GM13976 (cell line): ENCODE results near the gene SESN3.
"Not testable (repeated sequence)": the region's sequence is repeated elsewhere in the genome, so short reads cannot be mapped to it uniquely, and the experiment has no call there.

Source experiments
- DNase-seq: peaks from one replicate; pipeline ENCODE4 v3.0.0; 2012; ENCODE audit warnings: low spot score
- in situ Hi-C: fragments of 300-500 bp; cut with MboI; formaldehyde crosslinking; loops from one replicate; pipeline ENCODE4 v1.12.0; 2022; ENCODE audit warnings: low sequenced_read_pairs, mixed read lengths, inconsistent platforms; ENCODE audit not compliant: unreplicated experiment
- TF ChIP-seq, protein P1 (sequence below): IDR thresholded peaks from 2 replicates; pipeline ENCODE4 v1.5.1; 2012; ENCODE audit warnings: borderline replicate concordance, mild to moderate bottlenecking; ENCODE audit not compliant: insufficient read depth; ENCODE audit errors: extremely low read depth, missing control alignments, control extremely low read depth

Gene SESN3

DNA sequence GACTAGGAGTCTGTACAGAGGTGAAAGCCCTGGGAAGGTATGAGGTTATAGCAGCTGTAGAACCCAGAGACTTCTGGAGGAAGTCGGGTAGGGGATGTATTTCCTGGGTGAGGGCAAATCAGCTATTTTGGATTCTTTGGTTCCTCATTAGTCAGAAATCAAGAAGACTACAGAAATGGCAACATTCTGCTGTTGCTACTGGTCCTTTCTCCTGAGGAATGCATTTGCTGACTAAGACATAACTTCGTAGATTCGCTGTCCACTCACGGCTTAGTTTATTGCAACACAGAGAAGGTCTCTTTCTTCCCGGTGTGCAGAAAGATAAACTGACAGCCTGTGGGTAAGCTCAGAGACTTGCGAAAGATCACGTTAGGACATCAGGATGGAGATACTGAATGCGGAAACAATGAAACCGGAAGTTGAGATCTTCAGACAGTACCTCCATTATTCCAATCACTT is 25.3 kb upstream of the SESN3 start:
- TF ChIP-seq, protein P1, sequence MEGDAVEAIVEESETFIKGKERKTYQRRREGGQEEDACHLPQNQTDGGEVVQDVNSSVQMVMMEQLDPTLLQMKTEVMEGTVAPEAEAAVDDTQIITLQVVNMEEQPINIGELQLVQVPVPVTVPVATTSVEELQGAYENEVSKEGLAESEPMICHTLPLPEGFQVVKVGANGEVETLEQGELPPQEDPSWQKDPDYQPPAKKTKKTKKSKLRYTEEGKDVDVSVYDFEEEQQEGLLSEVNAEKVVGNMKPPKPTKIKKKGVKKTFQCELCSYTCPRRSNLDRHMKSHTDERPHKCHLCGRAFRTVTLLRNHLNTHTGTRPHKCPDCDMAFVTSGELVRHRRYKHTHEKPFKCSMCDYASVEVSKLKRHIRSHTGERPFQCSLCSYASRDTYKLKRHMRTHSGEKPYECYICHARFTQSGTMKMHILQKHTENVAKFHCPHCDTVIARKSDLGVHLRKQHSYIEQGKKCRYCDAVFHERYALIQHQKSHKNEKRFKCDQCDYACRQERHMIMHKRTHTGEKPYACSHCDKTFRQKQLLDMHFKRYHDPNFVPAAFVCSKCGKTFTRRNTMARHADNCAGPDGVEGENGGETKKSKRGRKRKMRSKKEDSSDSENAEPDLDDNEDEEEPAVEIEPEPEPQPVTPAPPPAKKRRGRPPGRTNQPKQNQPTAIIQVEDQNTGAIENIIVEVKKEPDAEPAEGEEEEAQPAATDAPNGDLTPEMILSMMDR, result no peak
- in situ Hi-C loops, result no loop called here
- no peak for DNase-seq

DNA sequence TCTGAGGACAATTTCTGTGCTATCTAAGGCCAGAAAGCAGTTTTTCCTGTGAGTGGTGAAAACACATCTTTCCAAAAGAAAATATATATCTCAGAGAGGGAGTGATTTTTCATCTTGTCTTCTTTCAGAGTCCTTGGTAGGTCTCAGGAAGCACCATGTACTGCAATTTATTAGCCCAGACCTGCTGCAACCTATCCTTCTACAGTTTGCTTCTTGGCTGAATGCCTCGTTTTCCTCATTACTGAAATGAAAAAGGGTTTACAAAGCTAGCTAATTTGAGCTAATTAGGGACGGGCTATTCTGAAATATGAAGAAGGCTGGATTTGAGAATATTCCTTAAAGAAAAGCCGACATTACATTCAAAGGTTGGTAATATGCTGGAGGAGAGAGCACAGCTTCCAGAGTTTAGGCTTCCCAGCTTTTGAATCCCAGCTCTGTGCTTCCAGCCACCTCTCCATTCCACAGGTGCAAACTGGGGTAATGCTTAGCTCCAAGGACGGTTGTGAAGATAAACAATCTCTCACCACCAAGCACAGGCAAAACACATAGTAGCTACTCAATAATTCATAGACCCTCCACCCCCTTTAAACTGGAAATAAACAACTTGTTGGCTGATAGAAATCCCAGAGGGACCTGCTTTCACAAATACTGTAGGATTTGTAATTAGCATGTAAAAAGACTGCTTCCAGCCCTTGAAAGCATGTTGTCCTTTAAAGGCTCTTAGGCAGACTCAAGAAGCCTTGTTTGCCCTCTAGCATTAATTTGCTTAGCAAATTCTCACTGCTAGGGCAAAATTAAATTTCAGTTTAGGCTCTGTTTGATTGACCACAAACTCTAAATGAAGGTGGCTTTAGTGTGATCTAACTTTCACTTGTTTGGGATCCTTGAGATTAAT is 24.5 kb upstream of the SESN3 start:
- in situ Hi-C loops, result no loop called here
- TF ChIP-seq, protein P1, result no peak
- no peak for DNase-seq

DNA sequence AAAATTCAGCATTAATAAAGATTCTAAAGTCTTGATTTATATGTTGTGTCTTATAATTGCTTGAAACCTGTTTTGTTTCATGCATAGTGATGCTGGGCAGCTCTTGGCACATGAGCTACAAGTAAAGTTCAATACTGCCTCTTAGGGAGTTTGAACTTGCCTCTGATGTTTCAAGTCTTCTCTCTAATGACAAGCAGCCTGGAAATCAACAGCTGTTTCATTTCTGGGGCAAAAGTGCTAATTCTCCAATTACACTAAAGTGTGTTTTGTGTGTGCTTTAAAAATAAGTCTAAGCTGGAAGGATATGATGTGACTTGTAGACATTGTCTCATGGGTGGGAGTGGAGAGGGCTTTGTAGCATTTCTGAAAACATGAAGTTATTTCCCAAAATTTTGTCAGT is 23.7 kb upstream of the SESN3 start:
- DNase-seq, result no peak
- in situ Hi-C loops, result no loop called here
- TF ChIP-seq, protein P1, result no peak

DNA sequence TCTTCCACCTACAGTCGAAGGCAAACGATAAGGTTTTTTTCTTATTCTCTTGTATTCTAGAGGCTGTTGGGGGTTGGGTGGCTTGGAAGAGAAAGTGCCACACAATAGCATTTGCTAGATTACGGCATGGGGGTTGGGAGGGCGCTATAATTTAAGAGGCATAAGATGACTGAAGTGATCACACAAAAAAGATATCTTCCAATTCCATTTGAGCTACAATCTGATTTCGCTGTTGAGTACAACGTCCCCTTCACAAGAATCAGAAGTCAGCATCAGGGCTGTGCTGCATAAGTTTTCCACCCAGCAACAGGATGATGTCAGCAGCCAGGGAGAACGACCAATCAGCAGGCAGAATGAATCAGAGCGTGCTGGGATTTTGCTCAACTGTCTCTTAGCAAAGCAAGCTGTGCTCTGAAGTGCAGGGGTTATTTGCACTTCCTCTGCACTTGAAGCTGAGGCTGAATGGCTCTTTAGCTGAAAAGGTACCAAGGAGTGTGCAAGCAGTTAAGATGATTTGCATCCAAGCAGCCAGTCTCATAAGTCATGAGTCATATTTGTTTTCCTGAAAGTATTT is 23.2 kb upstream of the SESN3 start:
- in situ Hi-C loops, result no loop called here
- TF ChIP-seq, protein P1, result no peak
- peak; percentile 67 for DNase-seq

DNA sequence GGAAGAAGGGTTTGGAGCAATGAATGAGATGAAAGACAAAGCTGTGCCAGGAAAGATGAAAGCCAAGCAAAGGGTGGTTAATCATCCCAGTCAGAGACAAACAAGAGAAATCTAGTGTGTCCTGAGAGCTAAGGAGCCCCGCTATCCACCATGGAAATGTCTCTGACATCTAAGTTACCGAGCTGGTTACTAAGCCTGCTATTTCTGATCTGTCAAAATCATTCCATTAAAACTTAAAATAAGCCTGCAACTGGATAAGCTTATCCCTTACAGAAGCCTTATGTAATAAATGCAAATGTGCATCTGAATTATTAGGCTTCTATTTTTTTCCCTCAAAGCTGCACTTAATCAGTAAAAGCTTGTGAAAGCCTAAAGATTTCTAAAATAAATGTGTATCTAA is 22.1 kb upstream of the SESN3 start:
- TF ChIP-seq, protein P1, result no peak
- in situ Hi-C loops, result no loop called here
- DNase-seq, result no peak

DNA sequence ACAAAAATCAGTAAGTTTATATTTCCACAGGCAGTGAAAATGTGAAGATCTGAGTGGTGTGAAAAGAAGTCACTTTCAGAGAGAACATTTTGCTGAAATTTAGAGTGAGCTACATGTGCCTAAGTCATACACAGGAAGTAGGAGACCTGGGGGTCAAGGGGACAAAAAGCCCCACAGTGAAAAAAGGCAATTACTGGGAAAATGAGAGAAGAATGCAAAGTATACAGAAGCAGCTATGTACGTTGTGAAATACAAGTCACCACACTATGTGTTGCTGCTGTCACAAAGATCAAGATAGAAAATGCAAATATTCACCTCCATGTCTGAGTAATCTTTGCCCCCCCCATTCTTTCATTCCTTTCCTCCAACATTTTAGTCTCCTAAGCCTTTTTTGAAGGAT is 21.6 kb upstream of the SESN3 start:
- in situ Hi-C loops, result no loop called here
- DNase-seq, result no peak
- TF ChIP-seq, protein P1, result no peak

DNA sequence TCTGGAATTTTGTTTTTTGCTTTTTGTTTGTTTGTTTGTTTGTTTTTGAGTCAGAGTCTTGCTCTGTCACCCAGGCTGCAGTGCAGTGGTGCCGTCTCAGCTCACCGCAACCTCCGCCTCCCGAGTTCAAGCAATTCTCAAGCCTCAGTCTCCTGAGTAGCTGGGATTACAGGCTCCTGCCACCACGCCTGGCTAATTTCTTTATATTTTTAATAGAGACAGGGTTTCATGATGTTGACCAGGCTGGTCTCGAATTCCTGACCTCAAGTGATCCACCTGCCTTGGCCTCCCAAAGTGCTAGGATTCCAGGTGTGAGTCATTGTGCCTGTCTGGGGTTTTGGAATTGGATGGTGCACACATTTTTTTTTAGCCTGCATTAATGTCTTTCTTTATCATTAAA is 20.9 kb upstream of the SESN3 start:
- in situ Hi-C loops, DNase-seq: not testable (repeated sequence)
